GM12891 (cell line): ENCODE measurements around the gene POLR2A.
"Not testable (repeated sequence)": the region's sequence is repeated elsewhere in the genome, so short reads cannot be mapped to it uniquely, and the experiment has no call there.

Experiments used
- DNase-seq: peaks from one replicate; pipeline ENCODE4 v3.0.0; 2011; ENCODE audit warnings: low spot score; ENCODE audit not compliant: insufficient read length
- FAIRE-seq: peaks from 2 replicates; lab custom pipeline; 2011; peaks lifted over from hg19 to GRCh38; lab: Jason Lieb, UNC
- PAX5 ChIP-seq: IDR thresholded peaks from 2 replicates; pipeline ENCODE4 v1.6.1; 2011; ENCODE audit warnings: low read length, moderate library complexity, mild to moderate bottlenecking; ENCODE audit not compliant: insufficient read depth, severe bottlenecking
- POLR2A ChIP-seq: IDR thresholded peaks from 2 replicates; pipeline ENCODE4 v1.6.1; 2011; ENCODE audit warnings: low read depth, low read length, control low read depth
- POLR2AphosphoS5 ChIP-seq: IDR thresholded peaks from 2 replicates; pipeline ENCODE4 v1.6.1; 2011; ENCODE audit warnings: low read depth, low read length, control low read depth
- POU2F2 ChIP-seq: IDR thresholded peaks from 2 replicates; pipeline ENCODE4 v1.6.1; 2011; ENCODE audit warnings: low read depth, mild to moderate bottlenecking, control low read depth, low read length, moderate library complexity
- SPI1 ChIP-seq: IDR thresholded peaks from 2 replicates; pipeline ENCODE4 v1.6.1; 2011; ENCODE audit warnings: low read depth, low read length, control low read depth
- TAF1 ChIP-seq: IDR thresholded peaks from 2 replicates; pipeline ENCODE4 v1.6.1; 2011; ENCODE audit warnings: low read depth, low read length, control low read depth

The POLR2A gene

DNA sequence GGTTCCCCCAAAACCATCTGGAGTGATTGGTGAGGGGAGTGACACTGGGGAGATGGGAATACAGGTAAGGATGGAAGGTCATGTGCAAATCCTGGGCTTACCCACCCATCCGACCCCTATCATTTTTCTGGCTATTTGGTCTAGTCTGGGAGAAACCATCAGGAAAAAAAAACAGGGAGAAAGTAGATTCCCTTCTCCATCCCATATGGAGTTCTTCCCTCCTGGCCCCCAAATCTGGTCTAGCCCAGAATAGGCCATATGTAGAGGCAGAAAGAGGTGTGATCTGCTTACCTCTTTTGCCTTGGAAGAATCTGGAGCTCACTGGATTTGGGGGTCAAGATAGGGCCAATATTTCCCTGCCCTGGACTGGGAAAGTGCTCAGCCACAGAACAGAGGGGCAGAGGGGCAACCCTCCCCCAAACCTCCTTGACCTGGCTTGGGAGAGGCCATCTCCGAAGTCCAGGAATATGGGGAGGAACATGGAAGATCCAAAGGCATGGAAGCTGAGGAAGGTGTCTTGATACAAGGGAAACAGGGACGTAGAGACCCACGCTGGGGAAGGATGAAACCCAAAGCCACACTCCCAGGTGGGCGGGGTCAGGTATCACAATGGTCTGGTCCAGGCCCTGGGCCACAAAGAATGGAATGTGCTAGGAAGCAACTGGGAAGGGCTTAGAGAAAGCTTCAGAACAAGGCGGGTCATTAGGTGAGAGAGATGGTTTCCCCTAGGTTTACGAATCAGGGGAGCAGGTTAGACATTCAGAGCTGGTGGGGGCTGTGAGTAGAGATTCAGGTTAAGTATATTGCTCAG lies 23.1 kb upstream of the POLR2A start:
- DNase-seq (no peak), FAIRE-seq (no peak)
- TF ChIP-seq SPI1 (no peak), POLR2A (no peak), POU2F2 (no peak), TAF1 (no peak), POLR2AphosphoS5 (no peak), PAX5 (no peak)

DNA sequence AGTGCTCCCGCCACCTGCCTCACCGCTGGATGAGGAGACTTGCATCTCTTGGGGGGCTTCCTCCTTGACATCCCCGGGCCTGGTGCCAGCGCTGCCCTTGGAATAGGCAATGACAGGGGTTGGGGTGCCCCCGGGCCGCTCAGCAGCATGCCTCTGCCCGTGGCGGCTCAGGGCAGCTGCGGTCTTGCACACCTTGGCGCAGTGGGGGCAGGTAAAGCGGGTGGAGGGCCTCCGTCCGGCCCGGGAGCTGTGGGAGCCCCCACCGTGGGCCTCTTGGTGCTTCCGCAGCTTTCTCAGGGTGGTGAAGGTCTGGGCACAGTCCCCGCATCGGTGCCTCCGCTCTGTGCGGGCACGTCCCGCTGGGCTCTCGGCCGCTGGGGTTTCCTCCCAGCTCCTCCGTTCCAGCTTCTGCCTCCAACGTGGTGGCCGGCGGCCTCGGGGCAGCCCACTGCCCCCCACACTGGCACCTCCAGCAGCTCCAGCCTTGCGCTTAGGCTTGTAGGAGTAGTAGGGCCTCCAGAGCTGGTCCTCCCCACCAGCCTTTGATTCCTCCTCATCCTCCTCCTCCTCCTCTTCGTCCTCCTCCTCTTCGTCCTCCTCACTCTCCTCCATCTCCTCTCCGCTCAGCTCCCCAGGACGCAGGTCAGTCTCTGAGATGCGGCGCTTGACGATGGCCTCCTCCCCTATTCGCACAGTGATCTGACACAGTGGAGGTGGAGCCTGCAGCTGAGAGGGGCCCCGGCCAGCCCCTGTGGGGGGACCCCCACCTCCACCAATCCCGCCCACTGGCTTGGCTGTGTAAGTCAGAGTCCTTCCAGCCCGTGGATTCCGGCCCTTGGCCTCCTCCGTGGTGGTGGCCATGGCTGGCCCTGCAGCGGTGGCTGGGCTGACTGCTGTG lies 21.4 kb upstream of the POLR2A start:
- no peak for TF ChIP-seq POLR2AphosphoS5
- FAIRE-seq (no peak), DNase-seq (no peak)

DNA sequence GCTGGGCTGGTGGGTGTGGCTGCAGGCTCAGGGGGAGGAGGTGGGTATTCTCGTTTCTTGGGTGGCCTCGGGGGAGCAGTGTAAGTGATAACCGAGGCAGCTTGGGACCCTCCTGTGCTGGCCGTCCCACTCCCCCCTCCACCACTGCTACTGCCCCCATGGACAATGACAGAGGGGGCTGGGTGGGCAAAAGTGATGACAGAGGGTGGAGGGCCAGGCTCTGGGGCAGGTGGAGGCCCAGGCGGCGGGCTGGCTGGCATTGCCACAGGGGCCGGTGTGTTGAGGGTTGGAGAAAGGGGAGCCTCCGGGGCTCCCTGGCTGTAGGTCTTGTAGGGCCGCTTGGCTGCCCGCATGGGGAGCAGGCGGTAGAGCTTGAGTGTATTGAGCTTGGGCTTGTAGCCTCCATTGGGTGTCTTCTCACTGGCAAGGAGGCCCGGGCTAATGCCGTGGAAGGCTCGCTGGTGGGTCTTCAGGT lies 20.8 kb upstream of the POLR2A start:
- DNase-seq (no peak), FAIRE-seq (no peak)
- no peak for TF ChIP-seq POLR2AphosphoS5
- no peak for TF ChIP-seq POLR2A
- no peak for TF ChIP-seq SPI1
- no peak for TF ChIP-seq TAF1
- no peak for TF ChIP-seq POU2F2
- TF ChIP-seq PAX5 = no peak

DNA sequence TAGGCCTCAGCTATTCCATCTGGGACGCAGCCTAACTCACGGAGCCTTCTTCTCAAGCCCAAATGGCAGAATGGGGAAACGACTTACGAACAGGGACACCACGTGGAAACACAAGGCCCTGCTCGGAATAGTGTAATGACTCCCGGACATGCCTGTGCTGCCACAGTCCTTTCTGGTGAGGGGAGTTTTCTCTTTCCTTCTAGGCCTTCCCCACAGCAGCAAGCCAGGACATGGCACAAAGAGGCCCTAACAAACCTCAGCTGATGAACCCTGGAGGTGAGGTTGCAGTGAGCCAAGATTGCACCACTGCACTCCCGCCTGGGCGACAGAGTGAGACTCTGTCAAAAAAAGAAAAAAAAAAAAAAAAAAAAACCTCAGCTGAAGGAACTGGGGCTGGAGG lies 20.1 kb upstream of the POLR2A start:
- no peak for DNase-seq
- no peak for FAIRE-seq
- TF ChIP-seq POLR2AphosphoS5 (no peak), TAF1 (no peak), POU2F2 (no peak), POLR2A (no peak), PAX5 (no peak), SPI1 (no peak)

DNA sequence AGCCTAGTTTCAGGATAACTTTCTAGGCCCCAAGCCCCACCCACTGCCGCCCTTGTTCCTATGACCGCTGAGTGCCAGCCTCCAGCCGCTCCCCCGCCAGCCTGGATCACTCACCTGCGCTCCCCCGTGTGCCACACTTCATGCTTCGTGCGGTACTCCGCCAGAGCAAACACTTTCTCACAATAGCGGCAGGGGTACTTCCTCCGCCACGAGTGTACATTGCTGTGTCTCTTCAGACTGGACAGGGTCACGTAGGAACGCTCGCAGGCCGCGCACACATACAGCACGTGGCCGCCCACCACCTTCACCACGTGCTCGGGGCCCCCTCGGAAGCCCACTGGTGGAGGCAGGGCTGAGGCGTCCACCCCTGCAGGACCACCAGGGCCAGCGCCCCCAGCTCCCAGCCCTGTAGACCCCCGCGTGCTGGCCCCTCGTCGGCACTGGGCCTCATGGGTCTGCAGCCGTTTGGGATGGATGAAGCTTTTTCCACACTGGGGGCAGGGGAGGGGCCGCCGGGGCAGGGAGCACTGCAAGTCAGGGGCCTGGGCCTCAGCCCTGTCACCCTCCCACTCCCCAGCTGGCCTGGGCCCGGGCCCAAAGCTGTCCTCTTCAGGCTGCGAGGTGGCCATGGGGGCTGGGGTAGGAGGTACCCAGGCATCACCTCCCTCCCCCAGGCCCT lies 18.4 kb upstream of the POLR2A start:
- no peak for FAIRE-seq
- no peak for TF ChIP-seq TAF1
- DNase-seq = no peak

DNA sequence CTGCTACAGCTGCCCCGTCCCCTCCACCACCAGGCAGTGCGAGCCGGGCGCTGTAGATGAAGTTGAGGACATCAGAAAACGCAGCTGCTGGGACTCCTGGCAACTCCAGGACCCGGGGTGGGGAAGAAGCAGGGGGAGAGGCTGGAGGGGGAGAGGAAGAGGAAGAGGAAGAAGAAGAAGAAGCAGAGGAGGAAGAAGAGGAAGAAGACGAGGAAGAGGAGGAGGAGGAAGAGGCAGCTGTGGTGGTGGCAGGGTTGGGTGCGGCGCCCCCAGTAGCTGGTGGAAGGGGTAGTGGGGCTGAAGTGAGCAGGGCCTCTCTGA lies 17.9 kb upstream of the POLR2A start:
- TF ChIP-seq TAF1 (no peak), PAX5 (no peak), POLR2AphosphoS5 (no peak), POLR2A (no peak), POU2F2 (no peak), SPI1 (no peak)
- DNase-seq = no peak
- FAIRE-seq = no peak

DNA sequence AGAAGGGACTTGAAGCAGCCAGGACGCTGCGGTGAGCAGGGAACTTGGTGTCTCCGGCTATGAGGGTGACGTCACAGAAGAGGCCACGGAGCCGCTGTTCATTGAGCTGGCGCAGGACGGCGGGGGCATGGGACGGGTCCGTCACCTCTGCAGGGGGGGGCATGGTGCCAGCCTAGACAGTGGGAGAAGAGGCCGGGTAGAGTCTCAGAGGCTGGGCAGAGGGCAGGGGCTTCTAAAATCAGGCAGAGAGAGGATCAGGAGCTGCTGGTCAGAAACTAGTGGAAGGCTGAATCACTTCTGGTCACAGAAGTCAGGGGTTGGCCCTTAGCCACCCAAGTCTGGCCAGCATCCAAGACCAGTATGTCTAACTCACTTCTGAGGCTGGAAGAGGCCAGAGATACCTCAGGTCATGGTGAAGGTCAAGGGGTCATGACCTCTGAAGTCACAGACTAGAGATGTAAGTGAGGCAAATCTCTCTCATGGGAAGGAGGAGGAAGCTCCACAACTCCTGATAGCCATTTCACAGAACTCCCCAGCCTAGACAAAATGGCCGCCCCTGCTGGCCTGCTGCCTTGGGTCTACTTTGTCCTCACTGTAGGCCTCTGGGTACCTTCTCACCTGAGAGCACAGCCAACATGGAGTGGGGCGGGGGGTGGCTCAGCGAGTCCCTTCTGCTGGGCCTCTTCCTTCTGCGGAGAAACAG lies 17.4 kb upstream of the POLR2A start:
- DNase-seq (no peak), FAIRE-seq (no peak)
- TF ChIP-seq PAX5 (no peak), TAF1 (no peak), SPI1 (no peak), POU2F2 (no peak), POLR2A (no peak), POLR2AphosphoS5 (no peak)

DNA sequence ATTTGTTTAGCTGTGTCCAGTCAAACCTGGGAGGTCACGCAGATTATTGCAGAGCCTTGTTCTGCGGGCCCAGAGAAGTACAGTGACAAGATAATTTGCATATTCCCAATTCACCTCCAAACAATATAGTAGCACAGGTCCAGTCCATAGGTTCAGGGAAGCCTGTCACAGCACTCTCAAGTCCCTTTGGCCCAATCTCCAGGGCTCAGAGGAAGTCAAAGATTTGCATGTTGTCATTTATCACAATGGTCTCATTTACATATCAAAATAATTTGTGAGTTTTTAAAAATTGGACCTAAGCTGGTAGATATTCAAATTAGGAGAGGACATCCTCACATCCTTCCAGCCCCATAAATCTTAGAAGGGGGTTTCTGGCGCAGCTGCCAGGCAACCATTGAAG lies 16.7 kb upstream of the POLR2A start:
- no peak for DNase-seq
- no peak for TF ChIP-seq PAX5
- no peak for TF ChIP-seq TAF1
- peak; percentile 17; the same call in 1 of the 2 replicates for TF ChIP-seq POU2F2
- no peak for TF ChIP-seq SPI1
- no peak for TF ChIP-seq POLR2A
- FAIRE-seq = no peak

DNA sequence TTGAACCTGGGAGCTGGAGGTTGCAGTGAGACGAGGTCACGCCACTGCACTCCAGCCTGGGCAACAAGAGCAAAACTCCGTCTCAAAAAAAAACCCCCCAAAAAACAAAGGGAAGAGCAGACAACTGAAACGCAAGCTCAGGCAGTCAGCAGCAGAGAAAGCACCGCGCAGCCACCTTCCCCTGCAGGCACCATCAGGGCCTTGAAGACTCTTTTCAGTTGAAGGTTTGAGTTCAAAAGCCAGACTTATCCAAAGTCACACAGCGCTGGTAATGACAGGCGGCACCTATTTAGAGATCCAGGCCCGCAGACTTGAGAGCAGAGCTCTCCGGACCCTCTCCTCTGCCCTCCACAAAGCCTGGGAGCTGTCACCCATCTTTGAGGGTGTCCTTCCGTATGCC lies 15.9 kb upstream of the POLR2A start:
- FAIRE-seq = no peak
- DNase-seq = no peak
- TF ChIP-seq POLR2A = no peak
- TF ChIP-seq POLR2AphosphoS5 = no peak
- TF ChIP-seq SPI1 = no peak
- TF ChIP-seq PAX5 = no peak

DNA sequence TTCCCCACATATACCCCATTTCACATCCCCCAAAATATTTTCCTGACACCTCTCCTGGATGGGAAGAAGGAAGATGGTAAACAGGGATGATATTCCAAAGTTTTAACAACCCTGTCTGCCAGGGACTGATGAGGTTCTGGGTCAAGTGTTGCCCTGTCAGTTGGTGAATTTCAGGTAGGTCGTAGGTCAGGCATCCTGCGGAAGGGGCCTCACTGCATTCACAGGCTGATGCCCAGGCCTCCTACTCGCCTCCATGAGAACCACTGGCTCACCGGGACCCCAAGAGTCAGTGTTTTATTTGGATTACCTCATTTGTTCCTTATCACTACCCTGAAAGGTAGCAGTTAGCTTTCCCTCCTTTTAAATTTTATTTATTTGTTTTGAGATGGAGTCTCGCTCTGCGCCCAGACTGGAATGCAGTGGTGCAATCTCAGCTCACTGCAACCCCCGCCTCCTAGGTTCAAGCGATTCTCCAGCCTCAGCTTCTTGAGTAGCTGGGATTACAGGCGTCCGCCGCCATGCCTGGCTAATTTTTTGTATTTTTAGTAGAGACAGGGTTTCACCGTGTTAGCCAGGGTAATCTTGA lies 15.3 kb upstream of the POLR2A start:
- FAIRE-seq (no peak), DNase-seq (no peak)
- TF ChIP-seq POLR2AphosphoS5 (no peak), POU2F2 (no peak), TAF1 (no peak), SPI1 (no peak), PAX5 (no peak), POLR2A (no peak)

DNA sequence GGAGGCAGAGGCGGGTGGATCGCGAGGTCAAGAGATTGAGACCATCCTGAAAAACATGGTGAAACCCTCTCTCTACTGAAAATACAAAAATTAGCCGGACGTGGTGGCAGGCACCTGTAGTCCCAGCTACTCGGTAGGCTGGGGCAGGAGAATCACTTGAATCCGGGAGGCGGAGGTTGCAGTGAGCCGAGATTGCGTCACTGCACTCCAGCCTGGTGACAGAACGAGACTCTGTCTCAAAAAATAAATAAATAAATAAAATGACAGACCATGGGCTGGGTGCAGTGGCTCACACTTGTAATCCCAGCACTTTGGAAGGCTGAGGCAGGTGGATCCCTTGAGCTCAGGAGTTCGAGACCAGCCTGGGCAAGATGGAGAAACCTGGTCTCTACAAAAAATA lies 14.3 kb upstream of the POLR2A start:
- not testable (repeated sequence) for DNase-seq, FAIRE-seq

DNA sequence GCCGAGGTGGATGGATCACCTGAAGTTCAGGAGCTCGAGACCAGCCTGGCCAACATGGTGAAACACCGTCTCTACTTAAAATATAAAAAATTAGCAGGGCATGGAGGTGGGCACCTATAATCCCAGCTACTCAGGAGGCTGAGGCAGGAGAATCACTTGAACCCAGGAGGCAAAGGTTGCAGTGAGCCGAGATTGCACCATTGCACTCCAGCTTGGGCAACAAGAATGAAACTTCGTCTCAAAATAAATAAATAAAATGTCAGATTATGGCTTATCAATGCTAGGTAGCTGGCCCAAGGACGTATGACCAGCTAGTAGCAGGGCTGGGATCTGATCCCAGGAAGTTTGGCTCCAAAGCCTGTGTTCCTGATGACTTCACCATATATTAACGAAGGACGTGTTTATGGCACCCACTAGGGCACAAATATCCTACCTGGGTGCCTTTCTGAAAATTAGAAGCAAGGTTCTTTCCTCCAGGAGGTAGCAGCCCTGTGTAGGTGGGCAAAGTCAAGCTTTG lies 13.7 kb upstream of the POLR2A start:
- not testable (repeated sequence) for DNase-seq, FAIRE-seq
